Jurkat, Clone E6-1 (cell line): Measurements from ENCODE around the gene HS3ST6.
"Not testable (repeated sequence)": the region's sequence is repeated elsewhere in the genome, so short reads cannot be mapped to it uniquely, and the experiment has no call there.

Source experiments
- DNase-seq: peaks from one replicate; pipeline ENCODE4 v3.0.0-alpha.2; 2011; ENCODE audit warnings: low read depth, low spot score
- H3K4me3 ChIP-seq: 2 replicates; pipeline ENCODE4 v1.5.1; 2011; ENCODE audit warnings: mild to moderate bottlenecking, low read length, control low read depth, moderate library complexity

Gene HS3ST6

DNA sequence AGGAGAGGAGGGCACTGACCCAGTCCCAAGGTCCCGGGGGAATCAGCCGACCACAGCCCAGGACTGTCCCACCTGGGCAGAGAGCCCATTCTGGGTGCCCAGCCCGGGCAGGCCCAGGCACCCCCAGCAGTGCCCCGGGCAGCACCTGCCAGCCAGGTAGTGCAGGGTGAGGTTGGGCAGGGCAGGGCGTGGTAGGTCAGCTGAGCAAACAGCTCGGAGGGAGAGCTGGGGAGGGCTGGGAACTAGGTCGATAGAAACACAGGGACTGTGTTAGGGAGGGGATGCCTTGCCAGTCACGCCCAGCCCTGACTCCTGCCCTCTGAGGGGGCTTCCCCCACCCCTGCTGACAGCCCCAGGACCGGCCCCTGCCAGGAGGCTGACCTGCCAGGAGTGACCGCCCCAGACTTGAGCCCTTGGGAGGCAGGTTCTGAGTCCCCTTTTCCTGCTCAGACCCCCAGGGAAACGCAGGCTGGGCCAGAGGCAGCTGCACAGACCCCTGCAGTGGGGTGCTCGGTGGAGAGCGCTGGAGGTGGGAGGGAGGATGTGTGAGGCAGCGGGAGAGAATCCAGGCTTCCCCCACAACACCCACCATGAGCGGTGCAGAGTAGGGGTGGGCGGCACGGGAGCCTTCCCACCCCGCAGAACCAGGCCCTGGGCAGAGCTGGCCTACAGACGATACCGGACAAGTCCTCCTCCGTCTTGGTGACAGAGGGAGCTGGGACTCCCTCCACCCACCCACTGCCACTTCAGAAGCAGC is 4.7 kb downstream of the HS3ST6 start:
- DNase-seq: no peak
- H3K4me3 ChIP-seq: no peak overlapping the region

DNA sequence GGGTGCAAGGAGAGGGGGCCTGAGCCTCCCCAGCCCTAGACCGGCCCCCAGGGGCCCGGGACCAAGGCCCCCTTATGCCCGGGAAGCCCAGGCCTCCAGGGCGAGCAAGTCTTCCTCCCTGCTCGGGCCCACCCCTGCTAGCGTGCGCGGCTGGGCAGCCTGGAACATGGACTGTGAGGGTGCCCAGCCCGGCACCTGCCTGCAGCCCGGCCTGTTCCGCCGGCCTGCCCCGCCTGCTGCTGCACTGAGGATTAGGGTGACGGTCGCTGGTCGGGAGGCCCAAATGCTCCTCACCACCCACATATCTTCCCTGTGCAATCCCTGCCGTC is 6.0 kb downstream of the HS3ST6 start:
- DNase-seq: no peak
- no peak overlapping the region for H3K4me3 ChIP-seq

DNA sequence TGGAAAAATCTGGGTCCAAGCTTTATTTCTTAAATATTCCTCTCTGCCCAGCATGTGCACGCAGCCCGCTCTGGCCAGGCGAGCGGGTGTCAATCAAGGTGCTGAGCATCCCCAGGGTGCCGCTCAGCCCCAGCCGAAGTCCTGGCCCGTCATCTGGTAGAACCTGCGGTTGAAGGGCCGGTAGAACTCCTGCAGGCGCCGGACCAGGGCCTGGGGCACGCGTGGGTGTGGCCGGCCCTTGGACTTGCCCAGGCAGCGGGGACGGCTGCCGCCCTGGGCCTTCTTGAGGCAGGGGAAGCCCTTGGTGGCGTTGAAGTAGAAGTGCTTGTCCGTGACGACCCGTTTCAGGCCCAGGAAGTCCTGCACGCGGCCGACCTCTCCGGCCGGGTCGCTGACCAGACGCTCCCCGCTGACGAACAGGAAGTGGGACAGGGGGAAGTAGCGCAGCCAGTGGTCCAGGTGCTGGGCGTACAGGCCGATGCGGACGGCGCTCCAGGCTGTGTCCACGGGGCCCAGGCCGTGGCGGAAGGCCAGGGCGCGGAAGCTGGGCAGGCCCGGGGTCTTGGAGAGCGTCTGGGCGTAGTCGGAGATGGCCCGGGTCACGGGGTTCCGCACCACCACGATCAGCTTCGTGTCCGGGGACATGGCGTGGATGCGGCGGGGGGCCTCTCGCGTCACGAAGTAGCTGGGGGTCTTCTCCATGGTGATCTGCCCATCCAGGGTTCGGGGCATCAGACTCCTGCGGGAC is 6.6 kb downstream of the HS3ST6 start:
- no peak for DNase-seq
- H3K4me3 ChIP-seq: no peak overlapping the region

DNA sequence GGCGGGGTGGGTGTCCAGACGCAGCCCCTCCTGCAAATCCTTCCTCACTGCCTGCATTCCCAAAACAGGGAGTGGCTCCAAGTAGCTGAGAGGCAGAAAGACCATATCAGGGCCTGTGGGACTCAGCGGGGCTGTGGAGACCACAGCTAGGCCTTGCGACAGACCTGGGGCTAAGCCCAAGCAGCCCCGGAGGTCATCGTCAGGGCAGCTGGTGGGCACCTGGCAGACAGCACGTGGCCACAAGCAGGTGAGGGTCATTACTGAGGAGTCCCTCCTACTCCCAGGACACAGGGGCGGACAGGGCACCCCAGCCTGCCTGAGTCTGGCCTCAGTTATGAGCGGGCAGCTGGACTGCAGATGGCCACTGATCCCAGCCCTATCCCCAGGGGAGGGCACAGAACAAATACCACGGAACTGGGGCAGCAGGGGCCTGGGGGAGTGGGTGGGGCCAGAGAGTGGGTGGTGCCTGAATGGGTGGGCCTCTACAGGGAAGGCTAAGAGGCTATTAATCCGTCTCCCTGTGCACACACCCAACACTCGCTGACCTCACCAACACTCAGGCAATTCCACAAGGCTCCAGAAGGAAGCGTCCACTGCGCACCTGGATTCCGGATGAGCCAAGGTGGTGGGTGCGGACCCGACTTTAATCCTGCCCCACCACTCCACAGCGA is 8.5 kb downstream of the HS3ST6 start:
- DNase-seq: no peak
- H3K4me3 ChIP-seq: no peak overlapping the region

DNA sequence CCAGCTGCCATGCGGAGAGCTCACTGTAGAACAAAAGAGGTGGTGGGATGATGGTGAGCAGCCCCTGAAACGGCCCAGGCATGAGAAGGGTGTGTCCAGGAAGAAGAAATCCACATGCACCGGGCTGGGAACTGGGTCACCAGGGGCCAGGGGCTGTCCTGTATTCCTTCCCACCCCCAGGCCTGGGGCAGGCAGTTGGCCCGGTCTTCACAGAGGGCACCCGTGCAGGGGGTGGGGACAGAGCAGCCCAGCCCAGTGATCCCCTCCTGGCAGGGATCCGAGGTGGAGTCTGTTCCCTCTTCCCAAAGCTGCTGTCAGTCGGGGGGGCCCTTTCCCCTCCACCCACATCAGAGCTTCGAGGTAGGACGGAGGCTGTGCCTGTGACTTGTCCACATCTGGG is 9.2 kb downstream of the HS3ST6 start:
- DNase-seq: no peak

DNA sequence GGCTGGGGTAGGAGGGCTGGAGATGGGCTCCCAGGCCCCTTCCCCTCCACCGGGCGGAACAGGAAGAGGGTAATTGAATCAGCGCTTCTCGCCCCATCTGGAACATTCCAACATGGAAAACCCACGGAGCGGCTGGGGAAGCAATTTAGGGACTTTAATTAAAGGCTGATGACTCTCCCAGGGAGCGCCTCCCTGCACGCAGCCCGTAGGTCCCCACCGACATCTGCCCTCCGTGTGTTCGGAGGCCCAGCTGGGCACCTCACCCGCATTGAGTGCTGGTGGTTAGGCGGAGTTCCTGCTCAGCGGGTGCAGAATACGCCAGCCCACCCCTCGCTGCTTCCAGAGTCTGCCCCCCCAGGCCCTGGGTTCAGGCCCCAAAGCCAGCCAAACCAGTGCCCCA is 10.0 kb downstream of the HS3ST6 start:
- DNase-seq: no peak
- no peak overlapping the region for H3K4me3 ChIP-seq

More for the DNA sequence above, 9.2 kb downstream of the HS3ST6 start:
- no peak overlapping the region for H3K4me3 ChIP-seq

DNA sequence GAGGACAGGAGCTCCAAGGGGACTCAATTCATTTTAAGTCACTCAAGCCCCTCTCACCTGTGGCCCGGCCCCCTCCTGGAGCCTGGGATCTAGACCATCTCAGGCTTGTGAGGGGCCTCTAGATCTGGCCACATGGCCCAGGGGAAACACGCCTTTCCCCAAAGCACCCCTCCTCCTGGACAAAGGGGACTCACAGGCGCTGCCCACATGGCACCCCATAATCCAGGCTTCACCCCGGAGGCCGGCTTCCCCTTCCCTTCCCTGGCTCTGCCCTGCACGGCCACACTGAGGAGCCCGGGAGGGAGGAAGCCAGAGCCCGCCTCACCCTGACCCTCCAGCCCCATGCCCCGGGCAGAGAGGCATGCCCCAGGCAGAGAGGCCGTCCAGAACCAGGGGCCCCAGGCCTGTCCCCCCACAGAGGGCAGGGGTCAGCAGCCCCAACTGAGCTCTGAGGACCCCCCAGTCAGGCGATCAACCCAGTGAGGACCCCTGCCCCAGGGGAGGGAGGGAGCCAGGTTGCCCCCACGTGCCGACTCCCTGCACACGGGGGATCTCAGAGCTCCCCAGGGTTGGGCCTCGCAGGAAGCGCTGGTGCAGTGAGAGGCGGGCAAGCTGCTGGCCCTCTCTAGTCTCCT is 10.9 kb downstream of the HS3ST6 start:
- no peak overlapping the region for H3K4me3 ChIP-seq
- DNase-seq: no peak

DNA sequence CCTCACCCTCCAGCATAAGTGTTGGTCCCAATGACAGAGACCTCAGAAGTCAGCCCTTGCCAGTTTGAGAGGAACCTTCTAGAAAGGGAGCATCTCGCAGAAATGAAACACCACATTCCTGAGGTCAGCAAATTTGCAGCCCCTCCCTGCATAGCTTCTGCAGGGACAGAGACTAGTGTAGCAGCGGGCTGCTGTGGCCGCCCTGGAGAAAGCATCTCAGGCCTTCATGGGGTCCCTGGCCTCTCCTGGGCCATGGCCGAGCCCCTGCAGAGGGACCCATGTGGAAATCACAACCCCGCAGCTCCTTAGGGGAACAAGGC is 11.4 kb downstream of the HS3ST6 start:
- no peak overlapping the region for H3K4me3 ChIP-seq
- no peak for DNase-seq

DNA sequence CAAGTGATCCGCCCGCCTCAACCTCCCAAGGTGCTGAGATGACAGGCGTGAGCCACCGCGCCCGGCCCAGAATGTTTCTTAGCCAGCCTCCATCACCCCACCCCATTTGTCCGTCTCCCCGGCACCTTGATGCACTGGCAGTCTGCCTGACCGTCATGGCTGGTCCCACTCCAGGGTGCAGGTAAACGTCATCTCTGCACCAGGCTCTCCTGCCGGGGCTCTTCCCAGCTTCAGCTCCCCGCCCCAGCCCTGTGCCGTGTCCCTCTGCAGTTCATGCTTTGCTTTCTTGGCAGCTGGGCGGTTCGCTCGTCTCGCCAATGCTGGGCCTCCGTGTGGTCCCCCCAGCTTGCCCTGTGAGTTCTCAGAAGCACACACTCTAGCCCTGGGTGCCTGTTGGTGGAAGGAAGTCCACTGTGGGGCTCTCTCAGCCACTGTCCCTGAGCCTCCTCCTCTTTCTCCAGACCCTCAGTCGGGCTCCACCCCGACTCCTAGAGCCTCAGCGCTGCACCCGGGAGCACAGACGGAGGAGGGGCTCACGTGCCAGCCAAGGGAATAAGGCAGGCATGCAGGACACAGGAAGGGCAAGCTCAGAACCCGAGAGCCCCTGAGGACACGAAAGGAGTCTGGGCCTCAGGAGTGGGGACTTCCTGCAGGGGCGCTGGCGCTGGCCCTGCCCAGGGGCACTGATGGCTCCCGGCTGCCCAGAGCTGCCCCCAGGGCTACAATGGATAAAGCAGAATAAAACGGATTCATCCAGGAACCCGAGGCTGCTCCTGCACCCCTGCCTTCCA is 12.0 kb downstream of the HS3ST6 start:
- H3K4me3 ChIP-seq: no peak overlapping the region
- DNase-seq: no peak

DNA sequence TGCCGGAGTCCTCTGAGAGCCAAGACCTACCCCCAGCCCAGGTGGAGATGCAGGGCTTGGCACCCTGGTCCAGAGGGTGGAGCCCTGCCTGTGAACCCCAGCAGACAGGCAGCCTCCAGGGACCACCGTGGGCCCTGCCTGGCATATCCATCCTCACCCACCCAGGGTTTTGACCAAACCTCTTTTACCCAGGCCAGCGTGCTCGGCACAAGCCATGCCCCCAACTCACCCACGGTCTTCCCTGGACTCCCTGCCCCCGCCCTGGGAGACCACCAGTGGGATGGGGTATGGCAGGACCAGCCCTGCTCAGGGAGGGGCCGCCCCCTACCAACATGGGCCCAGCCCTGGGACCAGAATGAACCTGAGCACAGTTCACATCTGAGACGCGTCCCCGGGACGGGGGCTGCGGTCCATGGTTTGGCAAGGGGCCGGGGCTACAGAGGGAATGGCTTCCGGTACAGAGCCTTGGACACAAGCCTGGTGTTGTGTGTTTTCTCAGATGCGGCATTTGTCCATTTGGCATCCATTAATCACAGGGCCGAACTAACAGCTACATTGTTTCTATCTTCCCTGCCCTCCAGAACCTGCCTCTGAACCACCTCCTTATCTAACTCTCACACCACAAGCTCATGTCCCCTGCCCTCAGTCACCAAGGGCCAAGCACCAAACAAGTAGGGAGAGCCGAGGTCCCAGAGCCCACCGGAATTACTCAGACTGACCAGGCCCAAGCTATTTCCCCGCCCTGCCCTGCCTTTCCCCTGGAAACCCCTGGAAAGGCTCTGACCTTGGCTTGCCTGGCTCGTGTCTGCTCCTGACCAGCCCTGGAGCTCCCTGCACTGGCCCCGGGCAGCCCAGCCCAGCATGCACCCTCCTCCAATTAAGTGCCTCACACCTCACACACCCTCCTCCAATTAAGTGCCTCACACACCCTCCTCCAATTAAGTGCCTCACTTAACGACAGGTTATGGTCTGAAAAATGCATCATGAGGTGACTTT is 14.1 kb downstream of the HS3ST6 start:
- no peak overlapping the region for H3K4me3 ChIP-seq
- no peak for DNase-seq

DNA sequence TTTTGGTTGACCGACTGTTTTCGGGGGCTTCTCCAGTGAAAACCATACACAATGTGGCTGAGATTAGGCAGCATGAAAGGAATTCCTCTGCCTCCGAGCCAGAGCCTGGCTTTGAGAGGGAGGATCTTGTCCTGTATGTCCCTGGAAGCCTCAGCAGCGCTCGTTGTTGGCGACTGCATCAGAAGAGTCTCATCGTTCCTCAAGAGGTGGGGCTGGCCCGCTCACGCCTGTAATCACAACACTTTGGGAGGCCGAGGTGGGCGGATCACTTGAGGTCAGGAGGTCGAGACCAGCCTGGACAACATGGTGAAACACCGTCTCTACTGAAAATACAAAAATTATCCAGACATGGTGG is 15.0 kb downstream of the HS3ST6 start:
- H3K4me3 ChIP-seq: no peak overlapping the region
- no peak for DNase-seq

DNA sequence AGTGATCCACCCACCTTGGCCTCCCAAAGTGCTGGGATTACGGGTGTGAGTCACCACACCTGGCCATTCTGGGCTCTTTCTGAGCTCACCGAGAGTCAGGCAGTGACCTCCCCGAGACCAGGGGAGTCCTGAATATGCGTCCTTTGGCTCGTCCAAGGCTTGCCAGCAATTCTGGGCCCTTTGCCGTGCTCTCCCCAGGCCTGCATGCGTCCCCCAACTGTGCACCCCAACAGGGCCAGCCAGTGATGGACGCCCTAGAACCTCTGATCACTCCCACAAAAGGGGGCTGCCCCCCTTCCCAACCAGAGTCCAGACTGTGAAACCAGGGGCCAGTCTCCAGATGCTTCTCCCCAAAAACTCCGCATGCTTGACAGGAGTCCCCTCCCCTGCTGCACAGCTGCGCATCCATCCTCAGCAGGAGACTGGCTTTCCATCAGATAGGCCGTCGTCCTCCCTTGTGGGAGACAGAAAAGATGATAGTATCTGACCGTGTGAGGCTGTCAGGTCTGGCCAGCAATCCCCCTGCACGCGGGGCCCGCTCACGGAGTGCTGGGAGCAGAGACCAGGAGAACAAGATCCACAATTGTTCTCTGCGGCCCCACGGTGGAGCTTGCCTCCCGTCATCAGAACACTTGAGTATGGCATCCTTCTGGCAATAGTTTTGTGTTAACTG is 15.5 kb downstream of the HS3ST6 start:
- DNase-seq: no peak
- H3K4me3 ChIP-seq: no peak overlapping the region

DNA sequence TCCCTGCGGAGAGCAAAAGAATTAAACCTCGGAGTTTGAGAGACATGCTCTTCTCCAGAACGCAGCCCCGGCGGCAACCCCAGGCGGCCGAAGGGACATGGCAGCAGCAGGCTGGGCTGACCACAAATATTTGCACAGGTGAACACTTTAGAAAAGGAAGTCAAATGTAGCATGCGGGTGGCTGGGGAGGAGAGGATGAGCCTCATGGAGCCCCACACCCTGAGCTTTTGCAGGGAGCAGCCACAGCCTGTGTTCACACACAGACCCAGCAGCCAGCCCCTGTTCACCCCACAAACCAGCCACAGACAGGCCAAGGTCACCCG is 17.8 kb downstream of the HS3ST6 start:
- DNase-seq: no peak
- H3K4me3 ChIP-seq: no peak overlapping the region

DNA sequence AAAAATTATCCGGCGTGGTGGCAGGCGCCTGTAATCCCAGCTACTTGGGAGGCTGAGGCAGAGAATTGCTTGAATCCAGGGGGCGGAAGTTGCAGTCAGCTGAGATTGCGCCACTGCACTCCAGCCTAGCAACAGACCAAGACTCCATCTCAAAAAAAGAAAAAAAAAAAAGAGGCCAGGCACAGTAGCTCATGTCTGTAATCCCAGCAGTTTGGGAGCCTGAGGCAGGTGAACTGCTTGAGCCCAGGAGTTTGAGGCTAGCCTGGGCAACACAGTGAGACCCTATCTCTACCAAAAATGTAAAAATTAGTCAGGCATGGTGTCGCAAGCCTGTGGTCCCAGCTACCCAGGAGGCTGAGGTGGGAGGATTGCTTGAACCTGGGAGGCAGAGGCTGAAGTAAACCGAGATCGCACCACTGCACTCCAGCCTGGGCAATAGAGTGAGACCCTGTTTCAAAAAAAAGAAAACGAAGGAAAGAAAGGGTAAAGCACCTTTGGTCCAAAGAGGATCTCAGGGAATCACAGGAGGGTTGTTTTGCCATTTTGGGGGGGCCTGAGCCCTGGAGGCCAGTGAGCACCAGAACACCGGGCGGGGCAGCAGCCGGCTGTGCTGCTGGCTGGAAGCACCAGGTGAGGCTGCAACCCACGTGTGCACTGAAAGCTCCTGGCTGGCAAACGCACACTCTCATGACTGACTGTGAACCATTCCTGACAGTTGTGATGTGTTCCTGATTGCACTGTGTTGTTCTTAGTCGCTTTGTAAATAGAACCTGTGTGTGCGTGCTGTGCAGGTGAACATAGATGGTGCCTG is 18.4 kb downstream of the HS3ST6 start:
- DNase-seq: no peak
- H3K4me3 ChIP-seq: no peak overlapping the region

DNA sequence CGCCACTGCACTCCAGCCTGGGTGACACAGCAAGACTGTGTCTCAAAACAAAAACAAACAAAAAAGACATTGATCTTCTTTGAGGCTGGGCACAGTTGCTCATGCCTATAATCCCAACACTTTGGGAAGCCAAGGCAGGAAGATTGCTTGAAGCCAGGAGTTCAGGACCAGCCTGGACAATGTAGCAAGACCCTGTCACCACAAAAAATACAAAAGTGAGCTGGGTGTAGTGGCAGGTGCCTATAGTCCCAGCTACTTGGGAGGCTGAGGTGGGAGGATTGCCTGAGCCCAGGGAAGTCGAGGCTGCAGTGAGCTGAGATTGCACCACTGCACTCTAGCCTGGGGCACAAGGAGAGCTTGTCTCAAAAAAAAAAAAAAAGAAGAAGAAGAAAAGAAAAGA is 20.5 kb downstream of the HS3ST6 start:
- not testable (repeated sequence) for H3K4me3 ChIP-seq, DNase-seq

DNA sequence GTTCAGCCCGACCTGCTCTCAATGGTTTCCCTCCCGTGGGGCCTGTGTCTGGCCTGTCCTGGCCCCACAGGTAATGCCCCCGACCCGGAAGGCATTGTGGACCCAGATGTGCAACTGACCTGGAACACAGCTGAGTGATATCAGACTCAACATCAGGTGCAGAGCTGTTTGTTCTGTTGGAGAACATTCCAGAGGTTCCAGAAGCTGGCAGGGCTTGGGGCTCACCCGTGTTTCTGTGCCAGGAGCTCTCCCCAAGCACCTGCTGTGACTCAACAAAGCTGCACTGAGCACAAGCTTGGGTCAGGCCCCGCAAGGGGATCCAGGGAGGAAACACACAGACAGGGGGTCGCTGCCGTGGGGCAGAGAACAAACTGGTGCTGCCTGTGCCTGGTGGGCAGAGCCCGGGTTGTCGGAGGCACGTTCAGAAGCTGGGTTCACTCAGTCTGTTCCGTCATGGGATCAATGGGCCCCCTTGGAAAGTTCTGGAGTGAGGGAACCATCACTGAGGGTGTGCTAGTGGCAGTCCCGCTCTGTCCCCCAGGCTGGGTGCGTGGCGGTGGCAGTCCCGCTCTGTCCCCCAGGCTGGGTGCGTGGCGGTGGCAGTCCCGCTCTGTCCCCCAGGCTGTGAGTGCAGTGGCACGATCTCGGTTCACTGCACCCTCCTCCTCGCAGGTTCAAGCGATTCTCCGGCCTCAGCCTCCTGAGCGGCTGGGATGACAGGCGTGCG is 22.1 kb downstream of the HS3ST6 start:
- no peak for DNase-seq
- no peak overlapping the region for H3K4me3 ChIP-seq

DNA sequence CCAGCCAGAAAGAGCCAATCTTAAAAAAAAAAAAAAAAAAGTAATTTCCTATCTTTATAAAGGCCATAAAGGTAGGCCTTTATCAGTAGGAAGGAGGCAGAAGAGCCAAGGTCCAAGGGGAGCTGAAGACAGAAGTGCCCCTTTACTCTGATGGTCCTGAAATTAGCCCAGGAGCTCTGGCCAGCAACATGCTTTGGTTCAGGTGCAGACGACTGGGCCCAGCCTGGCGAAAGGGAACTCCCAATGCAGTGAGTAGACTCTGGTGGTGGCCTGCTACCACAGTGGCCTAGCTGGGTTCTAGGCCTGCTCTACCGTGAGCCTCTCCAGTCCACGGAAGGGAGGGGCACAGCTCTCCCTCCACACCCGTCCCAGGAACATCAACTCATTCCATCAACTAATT is 23.1 kb downstream of the HS3ST6 start:
- no peak for DNase-seq
- H3K4me3 ChIP-seq: no peak overlapping the region
